ENCODE data around the gene CRYBB2. TPM values are rescaled to one million over a fixed set of nuclear protein-coding genes. Genes with fewer than 3 reads are reported as not detected.

The CRYBB2 gene
- total and polyA plus RNA-seq, 2 donors (not counting 1 experiment from before 2014, with no cell fraction given): not detected

DNA sequence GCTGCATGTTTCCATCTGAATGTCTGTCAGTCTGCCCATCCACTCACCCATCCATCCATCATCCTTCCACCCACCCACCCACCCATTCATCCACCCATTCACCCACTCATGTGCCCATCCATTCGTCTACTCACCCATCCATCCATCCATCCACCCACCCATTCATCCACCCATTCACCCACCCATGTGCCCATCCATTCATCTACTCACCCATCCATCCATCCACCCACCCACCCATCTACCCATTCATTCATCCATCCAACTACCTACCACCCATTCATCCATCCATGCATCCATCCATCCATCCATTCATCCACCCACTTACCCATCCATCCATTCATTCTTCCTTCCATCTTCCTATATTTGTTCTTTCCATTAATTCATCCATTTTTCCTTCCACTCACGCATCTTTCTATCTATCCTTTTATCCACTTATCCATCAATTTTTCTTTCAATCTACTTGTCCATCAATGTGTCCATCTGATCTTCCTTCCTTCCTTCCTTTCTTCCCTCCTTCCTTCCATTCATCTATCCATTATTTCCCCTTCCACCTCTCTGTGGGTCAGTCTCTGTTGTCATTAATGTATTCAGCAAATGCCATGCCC lies 11.8 kb upstream of the CRYBB2 start:
- Mint-ChIP-seq H3K4me1 (no peaks in the 10 kb centered on the region), H3K9me3 (ENCODE audit: insufficient read depth) (no peaks in the 10 kb centered on the region), H3K27ac (no peak overlapping the region), H3K4me3 (no peak overlapping the region), H3K27me3 (peaks cover 9% of the 10 kb centered on the region)
- 80% methylated on average over 1 of the region's 2 CpGs for WGBS (ENCODE audit: insufficient coverage)
- Histone ChIP-seq H3K36me3 (replicated peaks in 1 of 2; ENCODE audit: control extremely low read depth in 1 of 2, control insufficient read depth in 1 of 2, extremely low read depth in 1 of 2, insufficient read depth in 2 of 2, low read length in 1 of 2) (no peaks in the 10 kb centered on the region), H3K9ac (ENCODE audit: low read length) (no peak overlapping the region), H3K27me3 (replicated peaks in 1 of 4; ENCODE audit: control extremely low read depth in 1 of 4, control insufficient read depth in 3 of 4, insufficient read depth in 4 of 4, low read length in 3 of 4) (peaks cover 0 to 3% (median 0%) of the 10 kb centered on the region in 4 experiments), H3K79me2 (ENCODE audit: control insufficient read depth, insufficient read depth, low read length) (no peaks in the 10 kb centered on the region), H3K4me3 (ENCODE audit: control extremely low read depth in 1 of 5, extremely low read depth in 1 of 5, insufficient read depth in 1 of 5, low read depth in 2 of 5, low read length in 4 of 5) (no peak overlapping the region), H2AFZ (ENCODE audit: insufficient read depth, low read depth, low read length, poor library complexity, severe bottlenecking) (no peak overlapping the region), H3K4me2 (replicated peaks; ENCODE audit: low read depth, low read length, poor library complexity, severe bottlenecking) (no peak overlapping the region), H3K27ac (ENCODE audit: low read length in 2 of 2) (no peak overlapping the region), H3K9me3 (ENCODE audit: control extremely low read depth in 1 of 3, control insufficient read depth in 2 of 3, insufficient read depth in 1 of 3, low read length in 2 of 3) (peaks cover 0 to under 1% (median 0%) of the 10 kb centered on the region in 3 donors), H4K20me1 (ENCODE audit: control insufficient read depth, insufficient read depth, low read length, poor library complexity, severe bottlenecking) (no peaks in the 10 kb centered on the region), H3K4me1 (ENCODE audit: control insufficient read depth in 2 of 2, insufficient read depth in 2 of 2, low read length in 2 of 2) (no peaks in the 10 kb centered on the region)
- no peak for DNase-seq
- ChIA-PET CTCF (no interaction called here), POLR2A (no interaction called here)
- intact Hi-C loops (cut with micrococcal nuclease): no loop called here
- no peak for ATAC-seq (ENCODE audit: low read depth)
- TF ChIP-seq, protein P1, sequence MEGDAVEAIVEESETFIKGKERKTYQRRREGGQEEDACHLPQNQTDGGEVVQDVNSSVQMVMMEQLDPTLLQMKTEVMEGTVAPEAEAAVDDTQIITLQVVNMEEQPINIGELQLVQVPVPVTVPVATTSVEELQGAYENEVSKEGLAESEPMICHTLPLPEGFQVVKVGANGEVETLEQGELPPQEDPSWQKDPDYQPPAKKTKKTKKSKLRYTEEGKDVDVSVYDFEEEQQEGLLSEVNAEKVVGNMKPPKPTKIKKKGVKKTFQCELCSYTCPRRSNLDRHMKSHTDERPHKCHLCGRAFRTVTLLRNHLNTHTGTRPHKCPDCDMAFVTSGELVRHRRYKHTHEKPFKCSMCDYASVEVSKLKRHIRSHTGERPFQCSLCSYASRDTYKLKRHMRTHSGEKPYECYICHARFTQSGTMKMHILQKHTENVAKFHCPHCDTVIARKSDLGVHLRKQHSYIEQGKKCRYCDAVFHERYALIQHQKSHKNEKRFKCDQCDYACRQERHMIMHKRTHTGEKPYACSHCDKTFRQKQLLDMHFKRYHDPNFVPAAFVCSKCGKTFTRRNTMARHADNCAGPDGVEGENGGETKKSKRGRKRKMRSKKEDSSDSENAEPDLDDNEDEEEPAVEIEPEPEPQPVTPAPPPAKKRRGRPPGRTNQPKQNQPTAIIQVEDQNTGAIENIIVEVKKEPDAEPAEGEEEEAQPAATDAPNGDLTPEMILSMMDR (IDR thresholded peaks at IDR 0.05): no peak
- TF ChIP-seq EZH2 (IDR thresholded peaks at IDR 0.05; ENCODE audit: borderline replicate concordance, insufficient read depth, low read depth, low read length, poor library complexity, severe bottlenecking): no peak

DNA sequence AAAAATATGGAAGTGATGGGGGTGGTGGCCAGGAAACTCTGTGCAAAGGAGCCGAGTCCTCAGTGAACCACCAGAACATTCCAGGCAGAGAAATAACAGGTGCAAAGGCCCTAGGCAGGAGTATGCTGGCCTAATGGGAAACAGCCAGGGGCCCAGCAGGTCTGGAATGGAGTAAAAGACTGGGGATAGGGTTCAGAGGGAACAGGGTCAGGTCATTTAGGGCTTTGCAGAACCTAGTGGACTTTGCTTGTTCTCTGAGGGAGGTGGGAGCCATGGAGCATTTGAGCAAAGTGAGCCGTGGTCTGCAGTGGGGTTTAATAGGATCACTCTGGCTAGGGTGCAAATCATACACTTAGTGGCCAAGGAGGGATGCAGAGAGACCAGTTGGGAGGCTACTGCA lies 11.1 kb upstream of the CRYBB2 start:
- CTCF ChIA-PET: no interaction called here
- DNase-seq (no peak), ATAC-seq (ENCODE audit: low read depth) (no peak)
- peaks cover 0 to 3% (median 0%) of the 10 kb centered on the region in 4 experiments for H3K27me3 ChIP-seq (replicated peaks in 1 of 4; ENCODE audit: control extremely low read depth in 1 of 4, control insufficient read depth in 3 of 4, insufficient read depth in 4 of 4, low read length in 3 of 4)
- no peak overlapping the region for H3K9ac ChIP-seq (ENCODE audit: low read length)
- peaks cover 0 to 3% (median 0%) of the 10 kb centered on the region in 3 donors for H3K9me3 ChIP-seq (ENCODE audit: control extremely low read depth in 1 of 3, control insufficient read depth in 2 of 3, insufficient read depth in 1 of 3, low read length in 2 of 3)
- POLR2A ChIA-PET: no interaction called here
- intact Hi-C loops (cut with micrococcal nuclease): no loop called here
- no peaks in the 10 kb centered on the region for H3K36me3 ChIP-seq (replicated peaks in 1 of 2; ENCODE audit: control extremely low read depth in 1 of 2, control insufficient read depth in 1 of 2, extremely low read depth in 1 of 2, insufficient read depth in 2 of 2, low read length in 1 of 2)
- H4K20me1 ChIP-seq (ENCODE audit: control insufficient read depth, insufficient read depth, low read length, poor library complexity, severe bottlenecking): no peaks in the 10 kb centered on the region
- no peaks in the 10 kb centered on the region for H3K4me1 ChIP-seq (ENCODE audit: control insufficient read depth in 2 of 2, insufficient read depth in 2 of 2, low read length in 2 of 2)
- H3K4me3 ChIP-seq (ENCODE audit: control extremely low read depth in 1 of 5, extremely low read depth in 1 of 5, insufficient read depth in 1 of 5, low read depth in 2 of 5, low read length in 4 of 5): no peak overlapping the region
- no peaks in the 10 kb centered on the region for H3K79me2 ChIP-seq (ENCODE audit: control insufficient read depth, insufficient read depth, low read length)
- TF ChIP-seq EZH2 (IDR thresholded peaks at IDR 0.05; ENCODE audit: borderline replicate concordance, insufficient read depth, low read depth, low read length, poor library complexity, severe bottlenecking): no peak
- TF ChIP-seq, protein P1 (IDR thresholded peaks at IDR 0.05): no peak
- Mint-ChIP-seq H3K27ac (no peak overlapping the region), H3K4me3 (no peak overlapping the region), H3K4me1 (no peaks in the 10 kb centered on the region), H3K9me3 (ENCODE audit: insufficient read depth) (no peaks in the 10 kb centered on the region), H3K27me3 (peaks cover 10% of the 10 kb centered on the region)
- no peak overlapping the region for H3K27ac ChIP-seq (ENCODE audit: low read length in 2 of 2)
- 95% methylated on average over 2 of the region's 2 CpGs for WGBS (ENCODE audit: insufficient coverage)
- H3K4me2 ChIP-seq (replicated peaks; ENCODE audit: low read depth, low read length, poor library complexity, severe bottlenecking): no peak overlapping the region
- H2AFZ ChIP-seq (ENCODE audit: insufficient read depth, low read depth, low read length, poor library complexity, severe bottlenecking): no peak overlapping the region
